GM21381 (cell line): ENCODE results near the gene MYCN.
"Not testable (repeated sequence)": the region's sequence is repeated elsewhere in the genome, so short reads cannot be mapped to it uniquely, and the experiment has no call there.

Source experiments
- ATAC-seq: cut with Tn5 transposase; IDR thresholded peaks from one replicate; pipeline ENCODE4 v1.9.1; 2021; ENCODE audit warnings: mild to moderate bottlenecking, moderate library complexity; ENCODE audit not compliant: unreplicated experiment

The MYCN gene

DNA sequence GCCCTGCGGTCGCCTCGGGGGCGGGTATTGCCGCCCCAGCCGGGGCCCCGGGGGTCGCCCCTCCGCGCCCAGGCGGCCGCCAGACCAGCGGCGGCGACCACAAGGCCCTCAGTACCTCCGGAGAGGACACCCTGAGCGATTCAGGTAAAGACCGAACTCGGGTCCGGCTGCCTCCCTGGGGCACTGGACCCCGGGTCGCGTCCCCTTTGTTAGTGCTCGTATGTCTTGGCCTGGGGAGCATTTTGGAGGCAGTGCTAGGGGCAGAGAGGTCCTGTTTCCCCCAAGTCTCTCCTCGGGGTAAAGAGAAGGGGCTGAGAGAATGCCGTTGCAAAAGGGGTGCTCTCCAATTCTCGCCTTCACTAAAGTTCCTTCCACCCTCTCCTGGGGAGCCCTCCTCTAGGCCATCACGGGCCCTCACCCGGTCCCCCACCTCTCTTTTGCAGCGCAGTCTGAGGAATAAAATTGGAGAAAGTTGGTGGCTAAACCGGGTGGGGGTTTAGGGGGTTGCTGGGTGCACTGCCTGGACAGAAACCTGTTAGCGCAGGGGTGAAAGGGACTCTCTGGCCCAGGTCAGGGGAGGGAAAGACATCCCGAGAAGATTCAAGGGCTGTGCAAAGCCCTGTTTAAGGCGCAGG lies 2.5 kb downstream of the MYCN start:
- ATAC-seq, result no peak

- ATAC-seq, result no peak
Measured at GRCh38 chr2:15943378-15944280, 3.3 kb downstream of the MYCN start.

- no peak for ATAC-seq
Measured at GRCh38 chr2:15944325-15945017, 4.1 kb downstream of the MYCN start.

DNA sequence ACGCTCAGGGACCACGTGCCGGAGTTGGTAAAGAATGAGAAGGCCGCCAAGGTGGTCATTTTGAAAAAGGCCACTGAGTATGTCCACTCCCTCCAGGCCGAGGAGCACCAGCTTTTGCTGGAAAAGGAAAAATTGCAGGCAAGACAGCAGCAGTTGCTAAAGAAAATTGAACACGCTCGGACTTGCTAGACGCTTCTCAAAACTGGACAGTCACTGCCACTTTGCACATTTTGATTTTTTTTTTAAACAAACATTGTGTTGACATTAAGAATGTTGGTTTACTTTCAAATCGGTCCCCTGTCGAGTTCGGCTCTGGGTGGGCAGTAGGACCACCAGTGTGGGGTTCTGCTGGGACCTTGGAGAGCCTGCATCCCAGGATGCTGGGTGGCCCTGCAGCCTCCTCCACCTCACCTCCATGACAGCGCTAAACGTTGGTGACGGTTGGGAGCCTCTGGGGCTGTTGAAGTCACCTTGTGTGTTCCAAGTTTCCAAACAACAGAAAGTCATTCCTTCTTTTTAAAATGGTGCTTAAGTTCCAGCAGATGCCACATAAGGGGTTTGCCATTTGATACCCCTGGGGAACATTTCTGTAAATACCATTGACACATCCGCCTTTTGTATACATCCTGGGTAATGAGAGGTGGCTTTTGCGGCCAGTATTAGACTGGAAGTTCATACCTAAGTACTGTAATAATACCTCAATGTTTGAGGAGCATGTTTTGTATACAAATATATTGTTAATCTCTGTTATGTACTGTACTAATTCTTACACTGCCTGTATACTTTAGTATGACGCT lies 5.8 kb downstream of the MYCN start:
- ATAC-seq, result no peak

DNA sequence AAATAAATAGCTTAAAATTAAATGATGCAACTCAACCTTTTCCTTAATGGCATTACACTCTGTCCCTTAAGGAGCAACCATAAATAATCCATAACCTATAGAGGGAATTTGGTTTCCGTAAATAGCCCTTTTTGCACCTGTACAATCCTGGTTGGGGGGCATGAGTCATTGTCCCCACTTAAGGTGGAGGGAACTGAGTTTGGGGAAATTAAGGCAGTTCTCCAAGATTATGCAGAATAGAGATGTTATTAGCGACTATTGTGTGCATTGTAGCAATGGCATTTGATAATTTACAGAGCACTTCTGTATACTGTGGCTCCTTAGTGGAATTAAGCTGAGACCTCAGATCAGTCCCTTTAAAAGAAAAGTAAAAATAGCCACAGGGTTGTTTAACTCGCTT lies 6.6 kb downstream of the MYCN start:
- ATAC-seq, result no peak

DNA sequence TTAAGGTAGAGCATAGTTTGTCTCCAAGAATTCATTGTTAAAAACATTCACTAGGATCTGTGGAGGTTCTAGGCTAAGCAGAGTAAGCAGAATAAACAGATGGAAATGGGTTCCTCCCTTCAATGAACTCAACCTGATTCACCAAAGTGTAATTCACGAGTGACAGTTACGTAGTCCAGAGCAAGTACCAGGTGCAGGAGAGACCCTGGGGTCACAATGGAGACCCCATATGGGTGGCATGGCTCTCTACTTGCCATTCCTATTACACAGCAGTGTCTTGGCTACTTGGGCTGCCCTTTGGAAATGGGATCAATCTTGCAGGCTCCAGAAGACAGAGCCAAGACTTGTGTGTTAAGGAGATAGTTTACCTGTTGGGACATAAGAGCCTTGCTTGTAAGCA lies 7.1 kb downstream of the MYCN start:
- no peak for ATAC-seq

GRCh38 chr2:15948704-15948957 lies 8.3 kb downstream of the MYCN start:
- no peak for ATAC-seq

DNA sequence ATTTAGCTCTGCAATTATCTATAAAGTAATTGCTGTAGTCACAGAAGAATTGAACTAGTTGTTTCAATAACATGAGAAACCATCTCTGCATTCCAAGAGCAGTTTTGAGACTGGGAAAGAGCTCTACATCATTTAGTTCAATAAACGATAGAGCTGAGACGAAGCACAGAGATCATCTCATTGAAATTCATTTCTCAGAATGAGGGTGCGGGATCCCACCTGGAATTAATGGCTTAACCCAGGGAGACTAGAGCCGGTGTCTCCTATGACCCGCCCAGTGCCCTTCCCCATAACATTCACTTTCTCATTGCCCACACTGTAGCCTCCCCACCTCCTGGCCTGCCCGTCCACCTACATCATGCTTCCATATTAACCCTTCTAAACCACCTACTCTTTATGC lies 8.8 kb downstream of the MYCN start:
- ATAC-seq, result no peak

GRCh38 chr2:15949551-15949950 lies 9.2 kb downstream of the MYCN start:
- ATAC-seq, result no peak

DNA sequence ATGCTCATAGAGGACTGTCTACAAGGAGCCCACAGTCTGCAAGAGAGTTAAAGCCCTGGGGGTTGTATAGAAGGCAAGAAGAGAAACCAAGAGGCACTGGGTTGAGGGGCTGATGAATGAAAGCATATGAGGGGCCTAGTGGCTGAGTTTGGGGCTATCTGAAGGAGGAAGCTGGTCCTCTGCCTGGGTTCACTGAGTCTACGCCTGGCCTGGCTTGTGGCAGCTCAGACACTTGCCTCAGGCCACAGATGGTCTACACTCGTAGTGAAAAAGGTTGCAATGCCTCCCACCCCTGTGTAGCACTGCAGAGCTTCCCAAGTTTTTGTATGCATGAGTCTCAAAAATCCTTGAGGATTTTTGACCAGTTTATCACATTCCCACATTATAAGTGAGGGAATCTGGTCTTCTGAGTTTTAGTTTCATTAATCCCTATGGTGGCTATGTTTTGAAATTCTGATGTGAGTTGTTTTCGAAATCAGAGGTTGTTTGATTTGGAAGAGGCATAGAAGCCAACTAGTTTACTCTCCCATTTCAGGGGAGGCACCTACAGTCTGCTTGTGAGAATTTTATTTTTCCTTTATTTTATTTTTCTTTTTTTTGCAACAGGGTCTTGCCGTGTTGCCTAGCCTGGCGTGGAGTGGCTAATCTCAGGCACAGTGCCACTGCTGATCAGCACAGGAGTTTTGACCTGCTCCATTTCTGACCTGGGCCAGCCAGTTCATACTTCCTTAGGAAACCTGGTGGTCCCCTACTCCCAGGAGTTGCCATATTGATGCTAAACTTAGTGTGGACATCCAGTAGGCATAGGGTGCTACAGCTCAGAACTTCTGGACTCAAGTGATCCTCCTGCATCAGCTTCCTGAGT lies 10.0 kb downstream of the MYCN start:
- no peak for ATAC-seq

DNA sequence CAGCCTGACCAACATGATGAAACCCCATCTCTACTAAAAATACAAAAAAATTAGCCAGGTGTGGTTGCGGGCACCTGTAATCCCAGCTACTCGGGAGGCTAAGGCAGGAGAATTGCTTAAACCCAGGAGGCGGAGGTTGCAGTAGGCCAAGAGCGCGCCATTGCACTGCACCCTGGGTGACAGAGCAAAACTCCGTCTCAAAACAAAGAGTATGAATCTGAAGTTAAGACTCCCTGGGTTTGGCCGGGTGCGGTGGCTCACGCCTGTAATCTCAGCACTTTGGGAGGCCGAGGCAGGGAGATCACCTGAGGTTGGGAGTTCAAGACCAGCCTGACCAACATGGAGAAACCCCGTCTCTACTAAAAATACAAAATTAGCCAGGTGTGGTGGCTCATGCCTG lies 11.6 kb downstream of the MYCN start:
- not testable (repeated sequence) for ATAC-seq

GRCh38 chr2:15952451-15953146 lies 12.2 kb downstream of the MYCN start:
- ATAC-seq, result no peak

GRCh38 chr2:15953147-15953630 lies 12.8 kb downstream of the MYCN start:
- no peak for ATAC-seq

DNA sequence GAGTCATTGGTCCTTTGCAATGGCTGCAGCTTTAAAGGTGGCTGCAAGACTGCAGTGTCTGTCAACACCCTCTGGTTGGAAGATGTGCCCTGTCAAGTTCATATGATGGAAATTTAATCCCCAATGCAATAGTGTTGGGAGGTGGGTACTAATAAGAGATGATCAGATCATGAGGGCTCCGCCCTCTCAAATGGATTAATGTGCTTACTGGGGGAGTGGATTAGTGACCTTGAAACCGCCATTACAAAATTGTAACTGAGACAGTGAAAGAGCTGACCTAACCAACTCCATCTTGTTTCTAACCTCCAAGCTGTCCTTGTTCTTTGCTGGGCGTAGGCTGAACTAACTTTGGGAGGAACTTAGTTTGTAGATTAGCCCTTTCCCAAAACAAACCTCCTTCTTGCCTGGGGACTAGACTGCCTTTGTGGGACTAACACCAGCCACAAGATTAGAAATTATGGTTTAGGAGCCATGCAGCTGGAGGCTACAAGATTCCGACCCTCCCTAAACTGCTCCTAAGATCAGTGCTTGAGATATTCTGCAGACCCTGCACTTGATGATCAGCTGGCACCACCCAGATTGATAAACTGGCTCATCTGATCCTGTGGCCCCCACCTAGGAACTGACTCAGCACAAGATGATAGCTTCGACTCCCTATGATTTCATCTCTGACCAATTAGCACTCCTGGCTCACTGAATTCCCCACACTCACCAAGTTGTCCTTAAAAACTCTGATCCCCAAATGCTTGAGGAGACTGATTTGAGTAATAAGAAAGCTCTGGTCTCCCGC lies 13.7 kb downstream of the MYCN start:
- ATAC-seq, result no peak

DNA sequence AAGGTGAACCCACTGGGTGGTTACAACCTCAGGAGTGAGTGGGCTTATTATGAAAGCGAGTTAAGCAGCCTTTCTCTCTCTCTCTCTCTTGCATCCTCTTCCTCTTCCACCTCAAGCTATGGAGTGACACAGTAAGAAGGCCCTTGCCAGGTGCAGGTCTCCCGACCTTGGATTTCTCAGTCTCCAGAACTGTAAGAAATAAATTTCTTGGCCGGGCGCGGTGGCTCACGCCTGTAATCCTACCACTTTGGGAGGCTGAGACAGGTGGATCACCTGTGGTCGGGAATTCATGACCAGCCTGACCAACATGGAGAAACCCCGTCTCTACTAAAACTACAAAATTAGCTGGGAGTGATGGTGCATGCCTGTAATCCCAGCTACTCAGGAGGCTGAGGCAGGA lies 14.4 kb downstream of the MYCN start:
- no peak for ATAC-seq

GRCh38 chr2:15955232-15955988 lies 15.1 kb downstream of the MYCN start:
- ATAC-seq, result no peak

DNA sequence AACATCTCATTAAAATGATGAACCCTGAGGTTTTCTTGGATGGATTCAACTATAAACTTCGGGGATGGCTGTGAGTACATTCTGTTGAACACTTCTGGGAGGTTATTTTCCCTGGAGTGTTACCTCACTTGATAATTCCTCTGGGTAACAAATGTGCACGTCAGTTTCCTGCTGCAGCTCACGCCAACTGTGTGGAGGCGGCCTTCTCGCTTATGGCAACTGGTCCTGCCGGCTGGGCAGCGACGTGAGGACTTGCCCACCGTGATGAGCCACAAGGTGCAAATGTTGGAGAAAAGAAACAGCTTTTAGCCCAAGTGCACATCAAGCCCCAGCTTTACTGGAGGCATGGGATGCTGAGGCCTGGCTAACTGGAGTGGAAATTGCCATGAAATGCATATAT lies 15.9 kb downstream of the MYCN start:
- no peak for ATAC-seq
